Measurements from ENCODE around the gene ELMO1.

ELMO1 gene

GRCh38 chr7:36806891-36807290 lies 641.8 kb downstream of the ELMO1 start:
- no peak for DNase-seq

Data from fibroblast of skin of scalp (primary cell).